22Rv1 (cell line): ENCODE measurements around the gene STYX.

Experiments
- CTCF ChIP-seq: fragments of 450-650 bp; IDR thresholded peaks from 2 replicates; pipeline ENCODE4 v1.5.1; 2017; ENCODE audit warnings: mild to moderate bottlenecking
- ZFX ChIP-seq: fragments of 450-650 bp; IDR thresholded peaks from 2 replicates; pipeline ENCODE4 v1.6.1; 2017; ENCODE audit warnings: antibody characterized with exemption, borderline replicate concordance

DNA sequence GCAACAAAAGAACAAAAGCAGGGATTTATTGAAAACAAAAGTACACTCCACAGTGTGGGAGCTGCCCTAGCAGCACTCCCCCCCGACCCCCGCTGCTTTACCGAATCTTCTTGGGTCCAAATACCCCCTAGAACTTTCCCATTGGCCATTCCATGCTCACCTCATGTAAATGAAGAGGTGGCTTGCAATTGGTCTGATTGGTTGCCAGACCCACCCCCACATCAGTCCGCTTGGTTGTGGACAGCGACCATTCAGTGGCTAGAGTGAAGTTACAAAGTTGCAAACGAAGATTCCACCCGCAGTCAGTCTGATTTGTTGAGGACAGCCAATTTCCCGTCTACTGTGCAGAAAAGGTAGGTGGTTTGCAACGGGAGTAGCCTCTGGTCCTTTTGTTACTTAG lies 3.9 kb downstream of the STYX start:
- TF ChIP-seq CTCF (no peak), ZFX (no peak)
